GM23338 (cell line): ENCODE results near the gene TTC33. TPM values are rescaled to one million over a fixed set of nuclear protein-coding genes. Genes with fewer than 3 reads are reported as not detected.
"Not testable (repeated sequence)": the region's sequence is repeated elsewhere in the genome, so short reads cannot be mapped to it uniquely, and the experiment has no call there.

Experiments
- ATAC-seq: fragments of 200-7000 bp; cut with Tn5 transposase; 3 replicates; pipeline ENCODE4 v1.9.1; 2020
- DNase-seq: peaks from one replicate; pipeline ENCODE4 v3.0.0-alpha.2; 2015; ENCODE audit warnings: low spot score
- H2AFZ ChIP-seq: fragments of 200-600 bp; sonication (generic); 2 replicates; pipeline ENCODE4 v1.8.0; 2016; ENCODE audit warnings: antibody characterized with exemption, mild to moderate bottlenecking, moderate library complexity
- H3F3A ChIP-seq: fragments of 200-600 bp; sonication (generic); replicated peaks from 2 replicates; pipeline ENCODE4 v1.8.0; 2017; ENCODE audit warnings: antibody characterized with exemption, mixed run types, low read depth
- H3K27ac ChIP-seq: fragments of 200-600 bp; sonication (generic); 2 replicates; pipeline ENCODE4 v1.6.1; 2016; ENCODE audit warnings: low read depth
- H3K27me3 ChIP-seq: fragments of 200-600 bp; sonication (generic); 2 replicates; pipeline ENCODE4 v1.8.0; 2016; ENCODE audit warnings: mild to moderate bottlenecking, mixed run types, moderate library complexity; ENCODE audit not compliant: insufficient read depth
- H3K36me3 ChIP-seq: fragments of 200-600 bp; sonication (generic); 2 replicates; pipeline ENCODE4 v1.8.0; 2016; ENCODE audit warnings: mild to moderate bottlenecking; ENCODE audit not compliant: insufficient read depth
- H3K4me1 ChIP-seq: fragments of 200-600 bp; sonication (generic); 2 replicates; pipeline ENCODE4 v1.8.0; 2016; ENCODE audit warnings: mild to moderate bottlenecking, moderate library complexity; ENCODE audit not compliant: insufficient read depth
- H3K4me2 ChIP-seq: fragments of 200-600 bp; sonication (generic); 2 replicates; pipeline ENCODE4 v1.7.1; 2017; ENCODE audit warnings: mixed run types
- H3K4me3 ChIP-seq: fragments of 200-600 bp; sonication (generic); 2 replicates; pipeline ENCODE4 v1.6.1; 2016; ENCODE audit warnings: mixed run types
- H3K79me2 ChIP-seq: fragments of 200-600 bp; sonication (generic); replicated peaks from 2 replicates; pipeline ENCODE4 v1.8.0; 2017; ENCODE audit warnings: mild to moderate bottlenecking; ENCODE audit not compliant: insufficient read depth
- H3K9me2 ChIP-seq: fragments of 200-600 bp; sonication (generic); 2 replicates; pipeline ENCODE4 v1.8.0; 2017; ENCODE audit not compliant: insufficient read depth
- H4K20me1 ChIP-seq: fragments of 200-600 bp; sonication (generic); replicated peaks from 2 replicates; pipeline ENCODE4 v1.8.0; 2017; ENCODE audit warnings: mild to moderate bottlenecking; ENCODE audit not compliant: insufficient read depth
- H3K27ac Mint-ChIP-seq: 2 replicates; pipeline ENCODE4 v1.8.0; 2020; ENCODE audit warnings: inconsistent platforms, mild to moderate bottlenecking, moderate library complexity, mixed read lengths
- H3K27me3 Mint-ChIP-seq: 3 replicates; pipeline ENCODE4 v1.8.0; 2022; ENCODE audit warnings: low read depth, mild to moderate bottlenecking, moderate library complexity, mixed read lengths, inconsistent platforms; ENCODE audit not compliant: insufficient read depth, poor library complexity
- H3K36me3 Mint-ChIP-seq: 3 replicates; pipeline ENCODE4 v1.8.0; 2021; ENCODE audit warnings: low read depth, mild to moderate bottlenecking, inconsistent platforms, moderate library complexity, mixed read lengths
- H3K4me1 Mint-ChIP-seq: 3 replicates; pipeline ENCODE4 v1.8.0; 2020; ENCODE audit warnings: mild to moderate bottlenecking, inconsistent platforms, mixed read lengths
- H3K4me3 Mint-ChIP-seq: 3 replicates; pipeline ENCODE4 v1.8.0; 2021; ENCODE audit warnings: moderate library complexity, mild to moderate bottlenecking, inconsistent platforms, mixed read lengths
- H3K9me3 Mint-ChIP-seq: 3 replicates; pipeline ENCODE4 v1.8.0; 2020; ENCODE audit warnings: moderate library complexity, mild to moderate bottlenecking, inconsistent platforms, mixed read lengths
- CTCF ChIP-seq, 2 experiments: fragments of 200-600 bp in 1 of 2; sonication (generic) in 1 of 2; conservative IDR thresholded peaks; 2 replicates each; pipeline versions ENCODE4 v1.5.1 to v1.6.1; 2016 to 2017; ENCODE audit warnings: antibody characterized with exemption in 2 of 2, low read depth in 2 of 2, mild to moderate bottlenecking in 2 of 2, moderate library complexity in 1 of 2
- ETS1 ChIP-seq: IDR thresholded peaks from 2 replicates; pipeline ENCODE4 v1.6.1; 2016; ENCODE audit warnings: antibody characterized with exemption
- EZH2 ChIP-seq: fragments of 200-600 bp; sonication (generic); IDR thresholded peaks from one replicate; pipeline ENCODE4 v1.8.0; 2017; ENCODE audit warnings: antibody characterized with exemption, mild to moderate bottlenecking, low read depth; ENCODE audit not compliant: unreplicated experiment
- NANOG ChIP-seq: IDR thresholded peaks from 2 replicates; pipeline ENCODE4 v1.6.1; 2016; ENCODE audit warnings: antibody characterized with exemption, borderline replicate concordance
- POLR2AphosphoS5 ChIP-seq: IDR thresholded peaks from 2 replicates; pipeline ENCODE4 v1.6.1; 2016; ENCODE audit warnings: antibody characterized with exemption, low read depth
- REST ChIP-seq: IDR thresholded peaks from one replicate; pipeline ENCODE4 v1.6.1; 2018; ENCODE audit warnings: antibody characterized with exemption; ENCODE audit not compliant: unreplicated experiment
- STAT1 ChIP-seq: IDR thresholded peaks from one replicate; pipeline ENCODE4 v1.6.1; 2016; ENCODE audit warnings: antibody characterized with exemption; ENCODE audit not compliant: unreplicated experiment
- ZNF114 ChIP-seq: fragments of 250-450 bp; sonication (Bioruptor Pico); IDR thresholded peaks from 2 replicates; pipeline ENCODE4 v1.5.0; 2020; ENCODE audit warnings: mild to moderate bottlenecking, moderate library complexity
- ZNF331 ChIP-seq: fragments of 250-450 bp; sonication (Bioruptor Pico); IDR thresholded peaks from 2 replicates; pipeline ENCODE4 v1.5.0; 2020; ENCODE audit warnings: low read depth, mild to moderate bottlenecking, moderate library complexity
- ZNF462 ChIP-seq: fragments of 250-450 bp; sonication (Bioruptor Pico); IDR thresholded peaks from 2 replicates; pipeline ENCODE4 v1.5.0; 2020; ENCODE audit warnings: mild to moderate bottlenecking, moderate library complexity
- polyA plus RNA-seq: library from polyadenylated mRNA; unstranded; fragments of >200 nt; fragmentation: Nextera tagmentation; extraction: Ambion mirVana; gene quantifications from 2 replicates; pipeline ENCODE4 v1.2.1, GENCODE V29; 2016
- total RNA-seq: library from RNA; depleted of rRNA; stranded (reverse); fragments of >200 nt; shearing (Covaris generic); gene quantifications from 2 replicates; pipeline ENCODE4 v1.2.3, GENCODE V29; 2014

TTC33 gene
- total and polyA plus RNA-seq, 2 experiments from 2014 or later: 4.1 to 11.5 TPM

GRCh38 chr5:40787986-40788385, 32.2 kb upstream of the TTC33 start:
- peaks cover 100% of the 10 kb centered on the region for H3K79me2 ChIP-seq
- TF ChIP-seq CTCF (conservative IDR thresholded peaks at IDR 0.05; ENCODE audit: low read depth in 2 of 2): no peak
- TF ChIP-seq ZNF331: no peak
- no peak for TF ChIP-seq EZH2
- TF ChIP-seq REST: no peak
- TF ChIP-seq POLR2AphosphoS5: no peak
- no peak for TF ChIP-seq STAT1
- no peak for TF ChIP-seq ETS1
- TF ChIP-seq ZNF114 (CRISPR knock-in tag): no peak
- no peak for TF ChIP-seq NANOG
- TF ChIP-seq ZNF462 (CRISPR knock-in tag): no peak
- H3K4me2 ChIP-seq: no peak overlapping the region
- no peaks in the 10 kb centered on the region for H3F3A ChIP-seq
- DNase-seq (no peak), ATAC-seq (no peak)
- no peaks in the 10 kb centered on the region for H3K9me2 ChIP-seq
- H3K27ac Mint-ChIP-seq: no peak overlapping the region
- no peaks in the 10 kb centered on the region; the same call in 1 of the 3 replicates for H3K4me1 Mint-ChIP-seq
- H3K4me3 ChIP-seq: no peak overlapping the region
- no peaks in the 10 kb centered on the region; the same call in 1 of the 2 replicates for H3K36me3 ChIP-seq
- no peak overlapping the region for H3K27ac ChIP-seq
- H3K9me3 Mint-ChIP-seq: peaks cover 7% of the 10 kb centered on the region; the same call in 2 of the 3 replicates
- peaks cover 21% of the 10 kb centered on the region for H3K36me3 Mint-ChIP-seq
- no peaks in the 10 kb centered on the region for H3K27me3 Mint-ChIP-seq
- peaks cover 51% of the 10 kb centered on the region for H4K20me1 ChIP-seq
- no peaks in the 10 kb centered on the region for H3K4me1 ChIP-seq
- no peak overlapping the region for H2AFZ ChIP-seq
- no peaks in the 10 kb centered on the region for H3K27me3 ChIP-seq
- H3K4me3 Mint-ChIP-seq: no peak overlapping the region

- DNase-seq, H2AFZ ChIP-seq, H3K4me1 Mint-ChIP-seq, H3K4me3 Mint-ChIP-seq, H3K4me2 ChIP-seq, H3K36me3 ChIP-seq, H3F3A ChIP-seq, H3K9me3 Mint-ChIP-seq, H3K27ac Mint-ChIP-seq, H3K9me2 ChIP-seq, H3K27me3 ChIP-seq, H3K4me3 ChIP-seq, H3K27me3 Mint-ChIP-seq, H3K27ac ChIP-seq, ATAC-seq, H3K4me1 ChIP-seq: not testable (repeated sequence)
- Histone ChIP-seq H3K79me2 (peaks cover 100% of the 10 kb centered on the region), H4K20me1 (peaks cover 54% of the 10 kb centered on the region)
- H3K36me3 Mint-ChIP-seq: peaks cover 21% of the 10 kb centered on the region
Measured at GRCh38 chr5:40786664-40787063, 30.9 kb upstream of the TTC33 start.
